Measurements from ENCODE around the gene C16orf54.
"Not testable (repeated sequence)": the region's sequence is repeated elsewhere in the genome, so short reads cannot be mapped to it uniquely, and the experiment has no call there.

Gene C16orf54

DNA sequence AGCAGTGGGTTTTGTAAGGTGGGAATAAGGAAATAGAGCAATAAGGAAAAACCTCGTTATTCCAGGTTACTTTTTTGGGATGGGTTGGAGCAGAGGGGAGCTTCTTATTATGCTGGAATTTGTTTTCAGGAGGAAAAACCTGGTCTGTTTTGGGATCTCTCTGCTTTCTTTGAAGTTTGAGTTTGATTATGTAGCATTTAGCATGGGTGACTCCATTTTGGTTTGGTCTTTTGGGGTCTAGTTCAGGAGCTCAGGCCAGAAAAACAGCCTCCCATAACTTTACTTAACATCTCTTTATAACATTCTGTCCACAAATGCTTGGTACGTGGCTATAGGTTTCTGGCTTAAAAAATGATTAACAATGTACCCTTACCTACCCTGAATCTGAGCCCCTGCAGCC is 23.7 kb upstream of the C16orf54 start:
- no peak for DNase-seq (ENCODE audit: low read depth)

DNA sequence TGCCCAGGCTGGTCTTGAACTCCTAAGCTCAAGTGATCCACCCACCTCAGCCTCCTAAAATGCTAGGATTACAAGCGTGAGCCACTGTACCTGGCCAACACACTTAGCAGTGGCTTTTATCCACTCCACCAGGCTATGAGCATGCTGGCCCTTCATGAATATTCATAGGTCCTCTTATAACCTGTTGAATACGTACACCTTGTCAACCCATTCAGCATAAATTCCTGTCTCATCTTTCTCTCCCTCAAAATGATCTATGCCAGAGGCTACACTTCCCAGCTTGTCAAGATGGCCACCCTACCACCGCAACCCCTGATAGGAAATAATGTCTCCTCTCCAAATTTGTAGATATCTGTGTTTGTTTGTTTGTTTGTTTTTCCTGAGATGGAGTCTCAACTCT is 21.3 kb upstream of the C16orf54 start:
- DNase-seq (ENCODE audit: low read depth) = no peak

- no peak for DNase-seq (ENCODE audit: low read depth)
Observed at GRCh38 chr16:29766571-29766970, 20.8 kb upstream of the C16orf54 start.

- no peak for DNase-seq (ENCODE audit: low read depth)
Observed at GRCh38 chr16:29765167-29766032, 19.6 kb upstream of the C16orf54 start.

DNA sequence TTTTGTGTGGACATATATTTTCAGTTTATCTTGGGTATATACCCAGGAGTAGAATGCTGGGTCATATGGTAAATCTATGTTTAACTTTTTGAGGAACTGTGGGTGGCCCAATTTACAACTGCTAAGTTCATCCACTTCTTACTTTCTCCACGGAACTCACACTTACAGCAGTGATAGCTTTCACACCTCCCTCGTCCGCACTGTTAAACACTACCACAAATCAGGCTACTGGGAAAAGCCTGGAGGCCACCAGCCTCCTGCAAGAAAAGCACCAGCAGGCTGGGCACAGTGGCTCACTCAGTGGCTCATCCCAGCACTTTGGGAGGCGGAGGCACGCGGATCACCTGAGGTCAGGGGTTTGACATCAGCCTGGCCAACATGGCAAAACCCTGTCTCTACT is 17.5 kb upstream of the C16orf54 start:
- DNase-seq (ENCODE audit: low read depth) = no peak

DNA sequence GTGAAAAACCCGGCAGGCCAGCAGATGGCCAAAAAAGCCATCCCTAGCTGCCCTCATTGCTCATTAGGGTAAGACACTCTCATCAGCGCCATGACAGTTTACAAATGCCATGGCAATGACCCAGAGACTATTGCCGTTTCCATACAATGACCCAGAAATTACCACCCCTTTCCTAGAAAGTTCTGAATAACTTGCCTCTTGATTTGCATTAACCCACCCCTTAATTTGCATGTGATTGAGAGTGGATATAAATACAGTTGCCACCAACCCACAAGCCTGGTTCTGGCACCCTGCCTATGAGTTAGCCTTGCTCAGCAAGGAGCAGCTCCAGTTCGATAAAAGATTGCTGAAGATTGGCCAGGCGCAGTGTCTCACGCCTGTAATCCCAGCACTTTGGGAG is 16.1 kb upstream of the C16orf54 start:
- no peak for DNase-seq (ENCODE audit: low read depth)

DNA sequence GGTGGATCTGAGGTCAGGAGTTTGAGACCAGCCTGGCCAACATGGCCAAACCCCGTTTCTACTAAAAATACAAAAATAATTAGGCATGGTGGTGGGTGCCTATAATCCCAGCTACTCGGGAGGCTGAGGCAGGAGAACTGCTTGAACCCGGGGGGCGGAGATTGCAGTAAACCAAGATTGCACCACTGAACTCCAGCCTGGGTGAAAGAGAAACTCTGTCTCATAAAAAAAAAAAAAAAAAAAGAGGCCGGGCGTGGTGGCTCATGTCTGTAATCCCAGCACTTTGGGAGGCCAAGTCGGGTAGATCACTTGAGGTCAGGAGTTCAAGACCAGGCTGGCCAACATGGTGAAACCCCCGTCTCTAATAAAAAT is 15.5 kb upstream of the C16orf54 start:
- DNase-seq (ENCODE audit: low read depth) = not testable (repeated sequence)

GRCh38 chr16:29760567-29761279 is 14.9 kb upstream of the C16orf54 start:
- DNase-seq (ENCODE audit: low read depth) = no peak

DNA sequence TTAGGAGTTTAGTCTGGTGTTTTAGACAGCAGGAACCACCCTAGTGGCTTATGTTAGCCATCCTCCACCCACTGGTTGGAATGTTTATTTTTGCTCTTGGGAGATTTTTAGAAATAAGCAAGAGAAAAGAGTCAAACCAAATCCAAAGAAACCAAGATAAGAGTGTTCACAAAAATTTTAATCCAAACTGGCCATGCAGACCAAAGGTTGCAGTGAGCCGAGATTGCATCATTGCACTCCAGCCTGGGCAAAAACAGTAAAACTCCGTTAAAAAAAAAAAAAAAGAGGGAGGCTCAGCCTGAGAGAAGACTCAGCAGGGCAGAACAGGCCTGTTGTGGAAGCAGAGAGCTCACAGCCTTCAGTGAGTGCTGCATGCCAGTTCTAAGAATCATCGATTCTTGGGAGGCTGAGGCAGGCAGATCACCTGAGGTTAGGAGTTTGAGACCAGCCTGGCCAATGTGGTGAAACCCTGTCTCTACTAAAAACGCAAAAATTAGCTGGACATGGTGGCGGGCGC is 12.2 kb upstream of the C16orf54 start:
- DNase-seq (ENCODE audit: low read depth) = peak; percentile 46

DNA sequence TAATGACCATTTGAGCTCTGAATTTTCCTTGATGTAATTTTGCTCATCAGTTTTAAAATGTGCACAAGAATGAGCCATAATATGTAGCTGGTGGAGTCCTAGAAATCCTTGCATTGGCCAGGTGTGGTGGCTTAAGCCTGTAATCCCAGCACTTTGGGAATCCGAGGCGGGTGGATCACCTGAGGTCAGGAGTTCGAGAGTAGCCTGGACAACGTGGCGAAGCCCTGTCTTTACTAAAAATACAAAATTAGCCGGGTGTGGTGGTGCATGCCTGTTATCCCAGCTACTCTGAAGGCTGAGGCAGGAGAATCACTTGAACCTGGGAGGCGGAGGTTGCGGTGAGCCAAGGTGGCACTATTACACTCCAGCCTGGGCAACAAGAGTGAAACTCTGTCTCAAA is 11.3 kb upstream of the C16orf54 start:
- DNase-seq (ENCODE audit: low read depth) = not testable (repeated sequence)

DNA sequence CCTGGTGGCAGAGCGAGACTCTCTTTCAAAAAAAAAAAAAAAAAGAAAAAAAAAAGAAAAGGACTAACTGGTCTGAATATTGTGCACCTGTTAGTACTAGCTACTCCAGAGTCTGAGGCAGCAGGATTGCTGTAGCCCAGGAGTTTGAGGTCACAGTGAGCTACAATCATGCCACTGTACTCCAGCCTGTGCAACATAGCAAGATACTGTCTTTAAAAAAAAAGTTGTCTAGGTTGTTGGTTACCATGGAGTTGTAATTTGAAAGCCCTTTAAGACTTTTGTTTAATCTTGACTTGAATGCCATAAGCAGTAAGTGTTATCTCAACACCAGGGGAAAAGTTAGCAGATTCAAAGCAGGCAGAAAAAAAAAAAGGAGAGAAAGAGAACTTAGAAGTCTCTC is 10.9 kb upstream of the C16orf54 start:
- no peak for DNase-seq (ENCODE audit: low read depth)

GRCh38 chr16:29753516-29753915 is 7.7 kb upstream of the C16orf54 start:
- DNase-seq (ENCODE audit: low read depth) = no peak

- not testable (repeated sequence) for DNase-seq (ENCODE audit: low read depth)
Observed at GRCh38 chr16:29748760-29749149, 3.0 kb upstream of the C16orf54 start.

DNA sequence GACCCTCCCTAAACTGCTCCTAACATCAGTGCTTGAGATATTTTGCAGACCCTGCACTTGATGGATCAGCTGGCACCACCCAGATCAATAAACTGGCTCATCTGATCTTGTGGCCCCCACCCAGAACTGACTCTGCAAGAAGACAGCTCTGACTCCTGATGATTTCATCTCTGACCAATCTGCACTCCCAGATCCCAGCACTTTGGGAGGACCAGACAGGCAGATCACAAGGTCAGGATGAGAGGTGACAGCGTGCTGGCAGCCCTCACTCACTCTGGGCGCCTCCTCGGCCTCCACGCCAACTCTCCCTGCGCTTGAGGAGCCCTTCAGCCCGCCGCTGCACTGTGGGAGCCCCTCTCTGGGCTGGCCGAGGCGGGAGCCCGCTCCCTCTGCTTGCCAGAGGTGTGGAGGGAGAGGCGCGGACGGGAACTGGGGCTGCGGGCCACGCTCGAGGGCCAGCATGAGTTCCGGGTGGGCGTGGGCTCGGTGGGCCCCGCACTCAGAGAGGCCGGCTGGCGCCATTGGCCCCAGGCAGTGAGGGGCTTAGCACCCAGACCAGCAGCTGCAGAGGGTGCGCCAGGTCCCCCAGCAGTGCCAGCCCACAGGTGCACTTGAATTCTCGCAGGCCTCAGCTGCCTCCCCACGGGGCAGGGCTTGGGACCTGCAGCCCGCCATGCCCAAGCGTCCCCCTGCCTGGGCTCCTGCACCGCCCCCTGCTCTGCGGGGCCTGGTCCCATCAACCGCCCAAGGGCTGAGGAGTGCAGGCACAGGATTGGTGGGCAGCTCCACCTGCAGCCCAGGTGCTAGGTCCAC is 2.4 kb upstream of the C16orf54 start:
- no peak for DNase-seq (ENCODE audit: low read depth)

GRCh38 chr16:29746518-29746917 is 728 bp upstream of the C16orf54 start:
- not testable (repeated sequence) for DNase-seq (ENCODE audit: low read depth)

- no peak for DNase-seq (ENCODE audit: low read depth)
Observed at GRCh38 chr16:29745121-29745852, 503 bp downstream of the C16orf54 start.

- DNase-seq (ENCODE audit: low read depth) = no peak
Observed at GRCh38 chr16:29744541-29745101, 1.2 kb downstream of the C16orf54 start.

DNA sequence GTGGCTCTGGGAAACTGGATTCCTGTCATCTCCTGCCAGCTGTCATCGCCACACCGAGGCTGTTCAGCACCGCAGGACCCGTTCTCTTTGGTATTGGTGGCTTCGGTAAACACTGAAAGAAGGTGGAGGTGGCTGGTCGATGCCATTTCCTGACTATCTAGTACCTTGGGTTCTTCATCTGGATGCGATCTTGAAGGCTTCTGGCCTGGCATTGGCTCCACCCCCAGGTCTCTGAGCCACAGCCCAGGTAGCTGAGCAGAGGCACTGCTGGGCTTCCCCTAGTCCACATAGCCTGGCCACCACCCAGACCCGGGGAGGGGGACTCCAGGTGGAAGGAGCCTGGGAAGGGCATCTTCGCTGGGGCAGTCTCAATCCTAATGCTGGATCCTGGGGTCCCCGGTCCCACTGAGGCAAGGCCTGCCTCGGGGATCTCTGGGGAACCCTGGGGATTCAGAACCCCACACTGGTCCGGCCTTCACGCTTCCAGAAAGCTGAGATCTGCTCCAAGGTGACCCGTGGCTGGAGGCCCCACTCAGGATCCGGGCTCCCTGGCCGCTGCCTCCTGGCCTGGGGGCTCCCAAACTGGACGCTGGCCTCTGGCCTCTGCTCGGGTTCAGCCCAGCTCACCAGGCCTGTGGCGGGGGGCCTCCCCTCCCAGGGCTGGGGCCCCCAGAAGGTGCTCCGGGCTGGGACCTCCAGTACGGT is 1.8 kb downstream of the C16orf54 start:
- no peak for DNase-seq (ENCODE audit: low read depth)

- no peak for DNase-seq (ENCODE audit: low read depth)
Observed at GRCh38 chr16:29743475-29743826, 2.3 kb downstream of the C16orf54 start.

DNA sequence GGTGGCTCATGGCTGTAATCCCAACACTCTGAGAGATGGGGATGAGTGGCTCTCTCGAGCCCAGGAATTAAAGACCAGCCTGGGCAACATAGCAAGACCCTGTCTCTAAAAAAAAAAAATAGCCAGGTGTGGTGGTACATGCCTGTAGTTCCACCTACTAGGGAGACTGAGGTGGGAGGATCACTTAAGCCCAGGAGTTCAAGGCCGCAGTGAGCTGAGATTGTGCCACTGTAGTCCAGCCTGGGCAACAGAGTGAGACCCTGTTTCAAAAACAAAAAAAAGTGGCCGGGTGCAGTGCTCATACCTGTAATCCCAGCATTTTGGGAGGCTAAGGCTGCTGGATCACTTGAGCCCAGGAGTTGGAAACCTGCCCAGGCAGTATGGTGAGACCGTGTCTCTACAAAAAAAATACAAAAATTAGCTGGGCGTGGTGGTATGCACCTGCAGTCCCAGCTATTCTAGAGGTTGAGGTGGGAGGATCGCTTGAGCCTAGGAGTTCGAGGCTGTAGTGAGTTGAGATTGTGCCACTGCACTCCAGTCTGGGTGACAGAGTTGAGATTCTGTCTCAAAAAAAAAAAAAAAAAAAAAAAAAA is 3.0 kb downstream of the C16orf54 start:
- no peak for DNase-seq (ENCODE audit: low read depth)
